GM12878 (cell line): ENCODE measurements around the gene MRPS18B. TPM values are rescaled to one million over a fixed set of nuclear protein-coding genes. Genes with fewer than 3 reads are reported as not detected.

Experiments used
- CBX3 ChIP-seq: fragments of 200-600 bp; sonication (generic); IDR thresholded peaks from 2 replicates; pipeline ENCODE4 v1.6.1; 2016; ENCODE audit warnings: low read depth, borderline replicate concordance
- CHD1 ChIP-seq: IDR thresholded peaks from 2 replicates; pipeline ENCODE4 v1.6.1; 2012; ENCODE audit warnings: low read depth, low read length, improper control_type of control experiment
- NR2C2 ChIP-seq: IDR thresholded peaks from 2 replicates; pipeline ENCODE4 v1.6.1; 2011; ENCODE audit warnings: borderline replicate concordance, low read depth; ENCODE audit not compliant: control insufficient read depth, insufficient read length
- POLR2AphosphoS5 ChIP-seq: IDR thresholded peaks from 2 replicates; pipeline ENCODE4 v1.6.1; 2011; ENCODE audit warnings: mild to moderate bottlenecking, low read length, inconsistent platforms
- RAD21 ChIP-seq: IDR thresholded peaks from 2 replicates; pipeline ENCODE4 v1.6.1; 2011; ENCODE audit warnings: mild to moderate bottlenecking, low read depth, low read length, moderate library complexity; ENCODE audit not compliant: insufficient read depth
- SIN3A ChIP-seq: IDR thresholded peaks from 2 replicates; pipeline ENCODE4 v1.6.1; 2012; ENCODE audit warnings: low read depth, low read length, improper control_type of control experiment
- YY1 ChIP-seq: IDR thresholded peaks from 2 replicates; pipeline ENCODE4 v1.6.1; 2011; ENCODE audit warnings: low read depth, mild to moderate bottlenecking, low read length
- polyA plus RNA-seq, 11 experiments: library from polyadenylated mRNA; depleted of rRNA in 4 of 11; unstranded in 6 of 11; stranded (reverse) in 5 of 11; fragments of >200 nt; fragmentation: Nextera tagmentation in 4 of 11; fragmentation: Illumina TruSeq in 1 of 11; extraction: Ambion mirVana in 4 of 11; extraction: Trizol in 1 of 11; gene quantifications; 1 replicate in 1 of 11; 2 replicates in 10 of 11; pipeline versions ENCODE4 v1.2.1 to v1.2.3, GENCODE V29; 2011 to 2016; ENCODE audit warnings: inconsistent platforms in 2 of 11, missing spikeins in 2 of 11, low read depth in 1 of 11
- total RNA-seq, 4 experiments: library from RNA; depleted of rRNA in 3 of 4; stranded (reverse); fragments of >200 nt in 3 of 4; fragmentation: Illumina TruSeq in 1 of 4; extraction: Trizol in 1 of 4; gene quantifications; 2 replicates each; pipeline versions ENCODE4 v1.2.1 to v1.2.3, GENCODE V29; 2013 to 2021
- TF ChIP-seq, protein P1 (sequence below): fragments of 450-650 bp; IDR thresholded peaks from 2 replicates; pipeline ENCODE4 v1.6.1; 2018; ENCODE audit warnings: mild to moderate bottlenecking, low read depth, moderate library complexity; ENCODE audit not compliant: partially characterized antibody
- TF ChIP-seq, protein P2 (sequence below): fragments of 450-650 bp; IDR thresholded peaks from 2 replicates; pipeline ENCODE4 v1.6.1; 2018; ENCODE audit warnings: borderline replicate concordance, mild to moderate bottlenecking; ENCODE audit not compliant: partially characterized antibody
- TF ChIP-seq, protein P3 (sequence below): fragments of 450-650 bp; IDR thresholded peaks from 2 replicates; pipeline ENCODE4 v1.6.1; 2016; ENCODE audit warnings: mild to moderate bottlenecking
- TF ChIP-seq, protein P4 (sequence below): IDR thresholded peaks from 2 replicates; pipeline ENCODE4 v1.6.1; 2012; ENCODE audit warnings: improper control_type of control experiment, low read depth, low read length; ENCODE audit not compliant: insufficient replicate concordance
- TF ChIP-seq, protein P5 (sequence below): IDR thresholded peaks from 2 replicates; pipeline ENCODE4 v1.6.1; 2011; ENCODE audit warnings: mild to moderate bottlenecking, low read depth, low read length, moderate library complexity; ENCODE audit not compliant: insufficient replicate concordance

Gene MRPS18B
- total and polyA plus RNA-seq, 10 of the 15 experiments (the other 5 are each of a cell fraction or from before 2014, with no cell fraction given), result 80.9 to 259 (median 140) TPM

DNA sequence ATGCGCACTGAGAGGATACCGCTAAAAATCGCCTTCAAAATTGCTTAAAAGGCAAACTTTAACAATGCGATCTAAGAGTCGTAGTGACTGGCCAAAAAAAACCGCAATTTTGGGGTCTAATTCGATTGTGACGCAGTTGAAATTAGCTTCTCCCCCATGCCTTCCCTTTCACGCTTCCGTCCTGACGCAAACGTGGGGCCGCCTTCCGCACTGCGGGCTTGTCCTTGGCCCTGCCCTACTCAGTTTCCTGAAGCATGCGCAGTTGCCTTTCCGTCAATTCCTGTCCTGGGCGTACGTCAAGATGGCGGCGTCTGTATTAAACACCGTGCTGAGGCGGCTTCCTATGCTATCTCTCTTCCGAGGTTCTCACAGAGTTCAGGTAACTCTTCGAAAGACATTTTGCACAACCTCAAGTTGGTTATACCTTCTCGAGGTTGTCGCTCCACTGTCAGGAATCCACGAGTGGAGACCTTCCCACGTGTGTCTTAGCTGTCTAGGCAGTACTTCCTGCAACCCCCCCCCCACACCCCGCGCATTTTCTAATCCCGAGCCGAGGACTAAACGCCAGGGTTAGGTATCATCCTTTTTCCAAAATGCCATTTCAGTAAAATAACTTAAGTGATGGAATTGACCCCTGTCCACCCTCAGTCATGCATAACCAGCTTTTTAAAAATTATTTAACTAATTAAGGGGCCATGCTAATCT lies at the start of gene MRPS18B (continued):
- TF ChIP-seq, protein P1, sequence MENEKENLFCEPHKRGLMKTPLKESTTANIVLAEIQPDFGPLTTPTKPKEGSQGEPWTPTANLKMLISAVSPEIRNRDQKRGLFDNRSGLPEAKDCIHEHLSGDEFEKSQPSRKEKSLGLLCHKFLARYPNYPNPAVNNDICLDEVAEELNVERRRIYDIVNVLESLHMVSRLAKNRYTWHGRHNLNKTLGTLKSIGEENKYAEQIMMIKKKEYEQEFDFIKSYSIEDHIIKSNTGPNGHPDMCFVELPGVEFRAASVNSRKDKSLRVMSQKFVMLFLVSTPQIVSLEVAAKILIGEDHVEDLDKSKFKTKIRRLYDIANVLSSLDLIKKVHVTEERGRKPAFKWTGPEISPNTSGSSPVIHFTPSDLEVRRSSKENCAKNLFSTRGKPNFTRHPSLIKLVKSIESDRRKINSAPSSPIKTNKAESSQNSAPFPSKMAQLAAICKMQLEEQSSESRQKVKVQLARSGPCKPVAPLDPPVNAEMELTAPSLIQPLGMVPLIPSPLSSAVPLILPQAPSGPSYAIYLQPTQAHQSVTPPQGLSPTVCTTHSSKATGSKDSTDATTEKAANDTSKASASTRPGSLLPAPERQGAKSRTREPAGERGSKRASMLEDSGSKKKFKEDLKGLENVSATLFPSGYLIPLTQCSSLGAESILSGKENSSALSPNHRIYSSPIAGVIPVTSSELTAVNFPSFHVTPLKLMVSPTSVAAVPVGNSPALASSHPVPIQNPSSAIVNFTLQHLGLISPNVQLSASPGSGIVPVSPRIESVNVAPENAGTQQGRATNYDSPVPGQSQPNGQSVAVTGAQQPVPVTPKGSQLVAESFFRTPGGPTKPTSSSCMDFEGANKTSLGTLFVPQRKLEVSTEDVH, result peak; percentile 58
- TF ChIP-seq YY1 (peak; percentile 99), CBX3 (no peak), CHD1 (peak; percentile 61; the same call in 1 of the 2 replicates), RAD21 (no peak), SIN3A (peak; percentile 91; the same call in 1 of the 2 replicates), NR2C2 (no peak), POLR2AphosphoS5 (peak; percentile 2; the same call in 1 of the 2 replicates)
- TF ChIP-seq, protein P2, sequence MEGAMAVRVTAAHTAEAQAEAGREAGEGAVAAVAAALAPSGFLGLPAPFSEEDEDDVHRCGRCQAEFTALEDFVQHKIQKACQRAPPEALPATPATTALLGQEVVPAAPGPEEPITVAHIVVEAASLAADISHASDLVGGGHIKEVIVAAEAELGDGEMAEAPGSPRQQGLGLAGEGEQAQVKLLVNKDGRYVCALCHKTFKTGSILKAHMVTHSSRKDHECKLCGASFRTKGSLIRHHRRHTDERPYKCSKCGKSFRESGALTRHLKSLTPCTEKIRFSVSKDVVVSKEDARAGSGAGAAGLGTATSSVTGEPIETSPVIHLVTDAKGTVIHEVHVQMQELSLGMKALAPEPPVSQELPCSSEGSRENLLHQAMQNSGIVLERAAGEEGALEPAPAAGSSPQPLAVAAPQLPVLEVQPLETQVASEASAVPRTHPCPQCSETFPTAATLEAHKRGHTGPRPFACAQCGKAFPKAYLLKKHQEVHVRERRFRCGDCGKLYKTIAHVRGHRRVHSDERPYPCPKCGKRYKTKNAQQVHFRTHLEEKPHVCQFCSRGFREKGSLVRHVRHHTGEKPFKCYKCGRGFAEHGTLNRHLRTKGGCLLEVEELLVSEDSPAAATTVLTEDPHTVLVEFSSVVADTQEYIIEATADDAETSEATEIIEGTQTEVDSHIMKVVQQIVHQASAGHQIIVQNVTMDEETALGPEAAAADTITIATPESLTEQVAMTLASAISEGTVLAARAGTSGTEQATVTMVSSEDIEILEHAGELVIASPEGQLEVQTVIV, result peak; percentile 80
- TF ChIP-seq, protein P3, sequence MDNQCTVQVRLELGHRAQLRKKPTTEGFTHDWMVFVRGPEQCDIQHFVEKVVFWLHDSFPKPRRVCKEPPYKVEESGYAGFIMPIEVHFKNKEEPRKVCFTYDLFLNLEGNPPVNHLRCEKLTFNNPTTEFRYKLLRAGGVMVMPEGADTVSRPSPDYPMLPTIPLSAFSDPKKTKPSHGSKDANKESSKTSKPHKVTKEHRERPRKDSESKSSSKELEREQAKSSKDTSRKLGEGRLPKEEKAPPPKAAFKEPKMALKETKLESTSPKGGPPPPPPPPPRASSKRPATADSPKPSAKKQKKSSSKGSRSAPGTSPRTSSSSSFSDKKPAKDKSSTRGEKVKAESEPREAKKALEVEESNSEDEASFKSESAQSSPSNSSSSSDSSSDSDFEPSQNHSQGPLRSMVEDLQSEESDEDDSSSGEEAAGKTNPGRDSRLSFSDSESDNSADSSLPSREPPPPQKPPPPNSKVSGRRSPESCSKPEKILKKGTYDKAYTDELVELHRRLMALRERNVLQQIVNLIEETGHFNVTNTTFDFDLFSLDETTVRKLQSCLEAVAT, result 0 out of 2 replicates have a peak, but pooled peaks have one; percentile 70
- TF ChIP-seq, protein P4, sequence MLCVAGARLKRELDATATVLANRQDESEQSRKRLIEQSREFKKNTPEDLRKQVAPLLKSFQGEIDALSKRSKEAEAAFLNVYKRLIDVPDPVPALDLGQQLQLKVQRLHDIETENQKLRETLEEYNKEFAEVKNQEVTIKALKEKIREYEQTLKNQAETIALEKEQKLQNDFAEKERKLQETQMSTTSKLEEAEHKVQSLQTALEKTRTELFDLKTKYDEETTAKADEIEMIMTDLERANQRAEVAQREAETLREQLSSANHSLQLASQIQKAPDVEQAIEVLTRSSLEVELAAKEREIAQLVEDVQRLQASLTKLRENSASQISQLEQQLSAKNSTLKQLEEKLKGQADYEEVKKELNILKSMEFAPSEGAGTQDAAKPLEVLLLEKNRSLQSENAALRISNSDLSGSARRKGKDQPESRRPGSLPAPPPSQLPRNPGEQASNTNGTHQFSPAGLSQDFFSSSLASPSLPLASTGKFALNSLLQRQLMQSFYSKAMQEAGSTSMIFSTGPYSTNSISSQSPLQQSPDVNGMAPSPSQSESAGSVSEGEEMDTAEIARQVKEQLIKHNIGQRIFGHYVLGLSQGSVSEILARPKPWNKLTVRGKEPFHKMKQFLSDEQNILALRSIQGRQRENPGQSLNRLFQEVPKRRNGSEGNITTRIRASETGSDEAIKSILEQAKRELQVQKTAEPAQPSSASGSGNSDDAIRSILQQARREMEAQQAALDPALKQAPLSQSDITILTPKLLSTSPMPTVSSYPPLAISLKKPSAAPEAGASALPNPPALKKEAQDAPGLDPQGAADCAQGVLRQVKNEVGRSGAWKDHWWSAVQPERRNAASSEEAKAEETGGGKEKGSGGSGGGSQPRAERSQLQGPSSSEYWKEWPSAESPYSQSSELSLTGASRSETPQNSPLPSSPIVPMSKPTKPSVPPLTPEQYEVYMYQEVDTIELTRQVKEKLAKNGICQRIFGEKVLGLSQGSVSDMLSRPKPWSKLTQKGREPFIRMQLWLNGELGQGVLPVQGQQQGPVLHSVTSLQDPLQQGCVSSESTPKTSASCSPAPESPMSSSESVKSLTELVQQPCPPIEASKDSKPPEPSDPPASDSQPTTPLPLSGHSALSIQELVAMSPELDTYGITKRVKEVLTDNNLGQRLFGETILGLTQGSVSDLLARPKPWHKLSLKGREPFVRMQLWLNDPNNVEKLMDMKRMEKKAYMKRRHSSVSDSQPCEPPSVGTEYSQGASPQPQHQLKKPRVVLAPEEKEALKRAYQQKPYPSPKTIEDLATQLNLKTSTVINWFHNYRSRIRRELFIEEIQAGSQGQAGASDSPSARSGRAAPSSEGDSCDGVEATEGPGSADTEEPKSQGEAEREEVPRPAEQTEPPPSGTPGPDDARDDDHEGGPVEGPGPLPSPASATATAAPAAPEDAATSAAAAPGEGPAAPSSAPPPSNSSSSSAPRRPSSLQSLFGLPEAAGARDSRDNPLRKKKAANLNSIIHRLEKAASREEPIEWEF, result no peak
- TF ChIP-seq, protein P5, sequence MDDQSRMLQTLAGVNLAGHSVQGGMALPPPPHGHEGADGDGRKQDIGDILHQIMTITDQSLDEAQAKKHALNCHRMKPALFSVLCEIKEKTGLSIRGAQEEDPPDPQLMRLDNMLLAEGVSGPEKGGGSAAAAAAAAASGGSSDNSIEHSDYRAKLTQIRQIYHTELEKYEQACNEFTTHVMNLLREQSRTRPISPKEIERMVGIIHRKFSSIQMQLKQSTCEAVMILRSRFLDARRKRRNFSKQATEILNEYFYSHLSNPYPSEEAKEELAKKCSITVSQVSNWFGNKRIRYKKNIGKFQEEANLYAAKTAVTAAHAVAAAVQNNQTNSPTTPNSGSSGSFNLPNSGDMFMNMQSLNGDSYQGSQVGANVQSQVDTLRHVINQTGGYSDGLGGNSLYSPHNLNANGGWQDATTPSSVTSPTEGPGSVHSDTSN, result no peak
